Adrenal gland (tissue), 12 donors: ENCODE results near the gene RAD51D. TPM values are rescaled to one million over a fixed set of nuclear protein-coding genes. Genes with fewer than 3 reads are reported as not detected.
"Not testable (repeated sequence)": the region's sequence is repeated elsewhere in the genome, so short reads cannot be mapped to it uniquely, and the experiment has no call there.

ENCODE experiments used
- DNase-seq, 7 donors: peaks; one replicate each; pipeline ENCODE4 v3.0.0-alpha.2; 2019 to 2020
- H3K27ac ChIP-seq, 5 donors: fragments of 200-600 bp; sonication (generic) in 4 of 5; 1 replicate in 3 of 5; 2 replicates in 2 of 5; pipeline versions ENCODE4 v1.5.1 to v1.8.0; 2016 to 2020; ENCODE audit warnings: mild to moderate bottlenecking in 1 of 5
- H3K27me3 ChIP-seq: fragments of 200-600 bp; 2 replicates; pipeline ENCODE4 v1.8.0; 2021
- H3K36me3 ChIP-seq, 2 donors: fragments of 200-600 bp; replicated peaks in 1 of 2; 1 replicate in 1 of 2; 2 replicates in 1 of 2; pipeline versions ENCODE4 v1.5.1 to v1.8.0; 2018 to 2022
- H3K4me1 ChIP-seq, 2 donors: fragments of 200-600 bp; replicated peaks in 1 of 2; 1 replicate in 1 of 2; 2 replicates in 1 of 2; pipeline versions ENCODE4 v1.5.1 to v1.8.0; 2018 to 2021
- H3K4me3 ChIP-seq, 4 donors: fragments of 200-600 bp; sonication (generic) in 3 of 4; one replicate each; pipeline ENCODE4 v1.5.1; 2016 to 2018
- H3K9me3 ChIP-seq, 3 donors: fragments of 200-600 bp; sonication (generic) in 1 of 3; replicated peaks in 1 of 3; 1 replicate in 2 of 3; 2 replicates in 1 of 3; pipeline versions ENCODE4 v1.5.1 to v1.8.0; 2016 to 2021
- POLR2A ChIP-seq, 2 donors: fragments of 450-650 bp; IDR thresholded peaks; one replicate each; pipeline ENCODE4 v1.6.1; 2017; ENCODE audit warnings: antibody characterized with exemption in 2 of 2, mild to moderate bottlenecking in 2 of 2, moderate library complexity in 1 of 2
- WGBS, 4 donors: extraction: QIAGEN DNeasy Blood & Tissue Kit in 2 of 4; methylation state at CpG; one replicate each; pipeline versions ENCODE4 v1.1.5 to v1.1.7; 2013 to 2017; 5-methylcytosine and 5-hydroxymethylcytosine counted together
- intact Hi-C, 2 donors: fragments of 100-400 bp; cut with DNase I; formaldehyde crosslinking; loops; one replicate each; pipeline versions ENCODE4 v1.14.1 to v1.15.0; 2022 to 2023
- polyA plus RNA-seq, 3 donors: library from polyadenylated mRNA; stranded (reverse); fragments of 200-250 nt in 2 of 3; fragments of 350-450 nt in 1 of 3; fragmentation: Illumina TruSeq in 1 of 3; extraction: RNeasy Lipid Tissue Mini Kit (QIAGEN cat#74804) in 1 of 3; gene quantifications; one replicate each; pipeline ENCODE4 v1.2.3, GENCODE V29; 2013 to 2014
- total RNA-seq, 9 donors: library from RNA; depleted of rRNA in 4 of 9; stranded (reverse); fragments of >200 nt in 4 of 9; fragments of 120-200 nt in 1 of 9; fragmentation: NEBNext Ultra II Directional in 1 of 9; extraction: Animal tissue kit (Norgen Biotek cat#: 25700) in 1 of 9; gene quantifications; one replicate each; pipeline versions ENCODE4 v1.1.0 to v1.2.4, GENCODE V29; 2013 to 2023
- TF ChIP-seq, protein P1 (sequence below), 6 experiments: fragments of 450-650 bp in 4 of 6; fragments of 200-600 bp in 2 of 6; sonication (generic) in 1 of 6; IDR thresholded peaks; 1 replicate in 5 of 6; 2 replicates in 1 of 6; pipeline versions ENCODE4 v1.5.1 to v1.8.0; 2016 to 2021; ENCODE audit warnings: antibody characterized with exemption in 6 of 6, mild to moderate bottlenecking in 2 of 6, moderate library complexity in 1 of 6
- donor health status: healthy with polysubstance abuse.
- donor health status: Bipolar disorder and iron deficiency.
- donor health status: DM: yes; HTN: yes; CAD: no.
- donor health status: DM: no; HTN: no; CAD: no.
- donor health status: DM: no; HTN: no; CAD: no.
- donor health status: DM: yes; HTN: yes; CAD: no.

Gene RAD51D
- total and polyA plus RNA-seq, 12 donors, result 3.3 to 14.3 (median 5.8) TPM

DNA sequence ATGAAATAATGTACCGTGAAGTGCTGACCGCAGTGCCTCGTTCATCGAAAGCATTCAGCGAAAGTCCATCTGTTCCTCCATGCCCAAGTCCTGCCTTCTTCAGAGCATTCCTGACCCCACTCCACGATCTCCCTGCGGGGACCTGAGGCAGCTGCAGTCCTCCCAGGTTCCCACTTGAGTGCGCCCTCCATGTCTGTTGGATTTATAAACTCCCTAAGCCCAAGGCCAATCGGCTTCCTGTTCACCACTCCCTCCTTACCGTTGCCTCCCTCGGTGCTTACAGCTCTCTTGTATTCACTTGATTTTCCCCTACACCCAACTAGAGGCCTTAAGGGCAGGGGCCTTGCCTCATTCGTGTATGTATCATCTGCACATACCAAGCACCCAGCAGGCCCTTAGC lies 2.8 kb downstream of the RAD51D start:
- no peak for DNase-seq
- no peaks in the 10 kb centered on the region for H3K36me3 ChIP-seq
- 87 to 92% (median 90%) methylated on average over 12 of the region's 12 CpGs for WGBS, 4 donors
- H3K9me3 ChIP-seq, result no peaks in the 10 kb centered on the region
- TF ChIP-seq, protein P1, sequence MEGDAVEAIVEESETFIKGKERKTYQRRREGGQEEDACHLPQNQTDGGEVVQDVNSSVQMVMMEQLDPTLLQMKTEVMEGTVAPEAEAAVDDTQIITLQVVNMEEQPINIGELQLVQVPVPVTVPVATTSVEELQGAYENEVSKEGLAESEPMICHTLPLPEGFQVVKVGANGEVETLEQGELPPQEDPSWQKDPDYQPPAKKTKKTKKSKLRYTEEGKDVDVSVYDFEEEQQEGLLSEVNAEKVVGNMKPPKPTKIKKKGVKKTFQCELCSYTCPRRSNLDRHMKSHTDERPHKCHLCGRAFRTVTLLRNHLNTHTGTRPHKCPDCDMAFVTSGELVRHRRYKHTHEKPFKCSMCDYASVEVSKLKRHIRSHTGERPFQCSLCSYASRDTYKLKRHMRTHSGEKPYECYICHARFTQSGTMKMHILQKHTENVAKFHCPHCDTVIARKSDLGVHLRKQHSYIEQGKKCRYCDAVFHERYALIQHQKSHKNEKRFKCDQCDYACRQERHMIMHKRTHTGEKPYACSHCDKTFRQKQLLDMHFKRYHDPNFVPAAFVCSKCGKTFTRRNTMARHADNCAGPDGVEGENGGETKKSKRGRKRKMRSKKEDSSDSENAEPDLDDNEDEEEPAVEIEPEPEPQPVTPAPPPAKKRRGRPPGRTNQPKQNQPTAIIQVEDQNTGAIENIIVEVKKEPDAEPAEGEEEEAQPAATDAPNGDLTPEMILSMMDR (IDR thresholded peaks at IDR 0.05), result no peak
- TF ChIP-seq POLR2A (IDR thresholded peaks at IDR 0.05), result no peak
- no peaks in the 10 kb centered on the region for H3K27me3 ChIP-seq
- intact Hi-C loops, result loop anchor here in 1 of 2 donors (5.0 to 10.0 kb wide), 2 partner anchors 120 to 482 kb away; no protein-coding TSS in a partner anchor
- peaks cover 7 to 12% of the 10 kb centered on the region in 2 donors for H3K4me1 ChIP-seq
- H3K4me3 ChIP-seq, result no peak overlapping the region
- H3K27ac ChIP-seq, result no peak overlapping the region

DNA sequence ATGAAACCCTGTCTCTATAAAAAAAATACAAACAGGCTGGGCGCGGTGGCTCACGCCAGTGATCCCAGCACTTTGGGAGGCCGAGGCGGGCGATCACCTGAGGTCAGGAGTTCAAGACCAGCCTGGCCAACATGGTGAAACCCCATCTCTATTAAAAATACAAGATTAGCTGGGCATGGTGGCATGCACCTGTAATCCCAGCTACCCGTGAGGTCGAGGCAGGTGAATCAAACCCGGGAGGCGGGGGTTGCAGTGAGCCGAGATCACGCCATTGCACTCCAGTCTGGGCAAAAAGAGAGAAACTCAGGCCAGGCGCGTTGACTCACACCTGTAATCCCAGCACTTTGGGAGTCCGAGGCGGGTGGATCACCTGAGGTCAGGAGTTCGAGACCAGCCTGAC lies 8.9 kb downstream of the RAD51D start:
- H3K27me3 ChIP-seq, H3K4me3 ChIP-seq, H3K4me1 ChIP-seq, H3K9me3 ChIP-seq, DNase-seq, H3K36me3 ChIP-seq, H3K27ac ChIP-seq: not testable (repeated sequence)
- intact Hi-C loops, result loop anchor here in 1 of 2 donors (10.0 kb wide), 1 partner anchor 476 kb away; no protein-coding TSS in a partner anchor
- WGBS, 4 donors, result 98 to 100% (median 98%) methylated on average over 11 to 17 of the region's 17 CpGs

- H3K27ac ChIP-seq, result no peak overlapping the region
- H3K36me3 ChIP-seq, result peaks cover 0 to 25% of the 10 kb centered on the region in 2 donors
- intact Hi-C loops, result no loop called here
- DNase-seq, result no peak
- WGBS, 4 donors, result 94 to 99% (median 97%) methylated on average over 5 of the region's 5 CpGs
- H3K4me3 ChIP-seq, result no peak overlapping the region
- no peaks in the 10 kb centered on the region for H3K4me1 ChIP-seq
- no peaks in the 10 kb centered on the region for H3K9me3 ChIP-seq
- H3K27me3 ChIP-seq, result no peaks in the 10 kb centered on the region
- TF ChIP-seq, protein P1 (IDR thresholded peaks at IDR 0.05), result no peak
- no peak for TF ChIP-seq POLR2A (IDR thresholded peaks at IDR 0.05)
These were observed 14.7 kb downstream of the RAD51D start for GRCh38 chr17:35104844-35105450.

- H3K4me1 ChIP-seq, result no peaks in the 10 kb centered on the region
- no peak for TF ChIP-seq POLR2A (IDR thresholded peaks at IDR 0.05)
- TF ChIP-seq, protein P1 (IDR thresholded peaks at IDR 0.05), result no peak
- intact Hi-C loops, result no loop called here
- H3K4me3 ChIP-seq, result no peak overlapping the region
- H3K9me3 ChIP-seq, result no peaks in the 10 kb centered on the region
- 47 to 74% (median 65%) methylated on average over 4 to 5 of the region's 5 CpGs for WGBS, 4 donors
- no peak overlapping the region for H3K27ac ChIP-seq
- H3K27me3 ChIP-seq, result no peaks in the 10 kb centered on the region
- peak in 1 of 7 donors; percentile 19 for DNase-seq
- H3K36me3 ChIP-seq, result peaks cover 0 to 25% of the 10 kb centered on the region in 2 donors
These were observed 16.4 kb downstream of the RAD51D start for GRCh38 chr17:35103271-35103670.

DNA sequence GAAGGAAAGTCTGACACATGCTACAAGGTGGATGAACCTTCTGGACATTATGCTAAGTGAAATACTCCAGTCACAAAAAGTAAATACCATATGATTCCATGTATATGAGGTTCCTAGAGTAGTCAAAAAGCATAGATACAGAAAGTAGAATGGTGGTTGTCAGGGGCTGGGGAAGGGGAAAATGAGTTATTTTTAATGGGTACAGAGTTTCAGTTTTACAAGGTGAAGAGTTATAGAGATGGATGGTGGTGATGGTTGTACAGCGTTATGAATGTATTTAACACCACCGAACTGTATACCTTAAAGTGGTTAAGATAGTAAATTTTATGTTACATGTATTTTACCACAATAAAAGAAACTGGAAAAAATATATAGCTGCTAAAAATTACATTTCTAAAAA lies 17.9 kb downstream of the RAD51D start:
- no peaks in the 10 kb centered on the region for H3K9me3 ChIP-seq
- TF ChIP-seq, protein P1 (IDR thresholded peaks at IDR 0.05), result no peak
- no peak for TF ChIP-seq POLR2A (IDR thresholded peaks at IDR 0.05)
- H3K4me1 ChIP-seq, result no peaks in the 10 kb centered on the region
- WGBS, 4 donors, result 94 to 99% (median 96%) methylated on average over 2 of the region's 2 CpGs
- no peak overlapping the region for H3K27ac ChIP-seq
- DNase-seq, result no peak
- intact Hi-C loops, result no loop called here
- peaks cover 0 to 25% of the 10 kb centered on the region in 2 donors for H3K36me3 ChIP-seq
- no peak overlapping the region for H3K4me3 ChIP-seq
- no peaks in the 10 kb centered on the region for H3K27me3 ChIP-seq
